Measurements from ENCODE around the gene WDR82.

WDR82 gene

GRCh38 chr3:52227766-52228165, 50.7 kb downstream of the WDR82 start:
- no peak overlapping the region; the same call in 1 of the 2 replicates for H3K27ac ChIP-seq (replicated peaks)
- TF ChIP-seq POLR2AphosphoS5 (IDR thresholded peaks at IDR 0.05; ENCODE audit: low read depth) (no peak), CTCF (IDR thresholded peaks at IDR 0.05; ENCODE audit: insufficient read depth, low read length) (no peak), REST (IDR thresholded peaks at IDR 0.05; ENCODE audit: insufficient replicate concordance, low read depth) (no peak), SPI1 (IDR thresholded peaks at IDR 0.05; ENCODE audit: borderline replicate concordance, low read depth) (no peak), GABPA (IDR thresholded peaks at IDR 0.05; ENCODE audit: low read depth) (no peak)

GRCh38 chr3:52227117-52227516, 51.3 kb downstream of the WDR82 start:
- no peak for DNase-seq (ENCODE audit: low read depth in 1 of 2, low spot score in 1 of 2)
- H3K27me3 ChIP-seq (ENCODE audit: insufficient read depth, poor library complexity, severe bottlenecking) = no peaks in the 10 kb centered on the region
- TF ChIP-seq POLR2AphosphoS5 (IDR thresholded peaks at IDR 0.05; ENCODE audit: low read depth) (no peak), GABPA (IDR thresholded peaks at IDR 0.05; ENCODE audit: low read depth) (no peak)
- H3K4me3 ChIP-seq (replicated peaks; ENCODE audit: insufficient read depth, low read length) = no peak overlapping the region
- H3K27ac ChIP-seq (replicated peaks) = peak overlapping the region; percentile 76

More at GRCh38 chr3:52227766-52228165, 50.7 kb downstream of the WDR82 start:
- no peaks in the 10 kb centered on the region for H3K27me3 ChIP-seq (ENCODE audit: insufficient read depth, poor library complexity, severe bottlenecking)
- no peak overlapping the region for H3K4me3 ChIP-seq (replicated peaks; ENCODE audit: insufficient read depth, low read length)
- DNase-seq (ENCODE audit: low read depth in 1 of 2, low spot score in 1 of 2) = no peak

- Histone ChIP-seq H3K4me3 (replicated peaks; ENCODE audit: insufficient read depth, low read length) (no peak overlapping the region), H3K27ac (replicated peaks) (peak overlapping the region; percentile 76)
- DNase-seq (ENCODE audit: low read depth in 1 of 2, low spot score in 1 of 2) = peak in 1 of 2 experiments; percentile 50
These were observed 52.1 kb downstream of the WDR82 start for GRCh38 chr3:52226229-52226817.

More at GRCh38 chr3:52226229-52226817, 52.1 kb downstream of the WDR82 start:
- no peaks in the 10 kb centered on the region for H3K27me3 ChIP-seq (ENCODE audit: insufficient read depth, poor library complexity, severe bottlenecking)
- no peak for TF ChIP-seq POLR2AphosphoS5 (IDR thresholded peaks at IDR 0.05; ENCODE audit: low read depth)
- TF ChIP-seq SPI1 (IDR thresholded peaks at IDR 0.05; ENCODE audit: borderline replicate concordance, low read depth) = no peak
- TF ChIP-seq GABPA (IDR thresholded peaks at IDR 0.05; ENCODE audit: low read depth) = no peak
- no peak for TF ChIP-seq CTCF (IDR thresholded peaks at IDR 0.05; ENCODE audit: insufficient read depth, low read length)
- TF ChIP-seq REST (IDR thresholded peaks at IDR 0.05; ENCODE audit: insufficient replicate concordance, low read depth) = no peak
